Brain microvascular endothelial cell (primary cell): ENCODE results near the gene NPB.

Source experiments
- DNase-seq: peaks from one replicate; pipeline ENCODE4 v3.0.0-alpha.2; 2020
- H3K27ac ChIP-seq: fragments of 250-450 bp; sonication (Bioruptor Pico); 2 replicates; pipeline ENCODE4 v1.5.1; 2020; ENCODE audit warnings: mild to moderate bottlenecking, moderate library complexity
- H3K27me3 ChIP-seq: fragments of 250-450 bp; sonication (Bioruptor Pico); replicated peaks from 2 replicates; pipeline ENCODE4 v1.5.1; 2020; ENCODE audit warnings: mild to moderate bottlenecking
- H3K36me3 ChIP-seq: fragments of 250-450 bp; sonication (Bioruptor Pico); replicated peaks from 2 replicates; pipeline ENCODE4 v1.5.1; 2020; ENCODE audit warnings: mild to moderate bottlenecking
- H3K4me3 ChIP-seq: 2 replicates; pipeline ENCODE4 v1.5.1; 2011; ENCODE audit warnings: low read depth, mild to moderate bottlenecking, control low read depth, low read length, moderate library complexity
- CTCF ChIP-seq: IDR thresholded peaks from 2 replicates; pipeline ENCODE4 v1.5.1; 2011; ENCODE audit warnings: low read depth, mild to moderate bottlenecking, moderate library complexity, low read length, control low read depth, inconsistent platforms; ENCODE audit errors: missing control alignments
- in situ Hi-C: cut with HindIII; loops from 2 replicates; pipeline ENCODE4 v1.10.0; 2017; ENCODE audit warnings: low sequenced_read_pairs, low pct_ligation_motif_present

Gene NPB

GRCh38 chr17:81865733-81866439 lies 36.2 kb upstream of the NPB start:
- Histone ChIP-seq H3K36me3 (peaks cover 24% of the 10 kb centered on the region), H3K27ac (no peak overlapping the region), H3K4me3 (no peak overlapping the region), H3K27me3 (no peaks in the 10 kb centered on the region)
- no peak for TF ChIP-seq CTCF
- in situ Hi-C loops, result no loop called here
- DNase-seq, result no peak

- no peak overlapping the region for H3K27ac ChIP-seq
- peaks cover 24% of the 10 kb centered on the region for H3K36me3 ChIP-seq
- H3K4me3 ChIP-seq, result no peak overlapping the region
- DNase-seq, result peak; percentile 4
- in situ Hi-C loops, result no loop called here
- no peaks in the 10 kb centered on the region for H3K27me3 ChIP-seq
- peak; percentile 12 for TF ChIP-seq CTCF
These were observed 35.4 kb upstream of the NPB start for GRCh38 chr17:81866440-81867169.

- Histone ChIP-seq H3K36me3 (peaks cover 24% of the 10 kb centered on the region), H3K4me3 (no peak overlapping the region), H3K27me3 (no peaks in the 10 kb centered on the region), H3K27ac (no peak overlapping the region)
- in situ Hi-C loops, result no loop called here
- peak; percentile 19 for DNase-seq
- no peak for TF ChIP-seq CTCF
These were observed 34.7 kb upstream of the NPB start for GRCh38 chr17:81867170-81867990.

- H3K4me3 ChIP-seq, result no peak overlapping the region
- peak overlapping the region; percentile 50 for H3K27ac ChIP-seq
- no peaks in the 10 kb centered on the region for H3K27me3 ChIP-seq
- H3K36me3 ChIP-seq, result peaks cover 24% of the 10 kb centered on the region
- no peak for TF ChIP-seq CTCF
- DNase-seq, result peak; percentile 2
- in situ Hi-C loops, result no loop called here
These were observed 33.9 kb upstream of the NPB start for GRCh38 chr17:81867991-81868673.

- peak overlapping the region; percentile 7 for H3K27ac ChIP-seq
- no peaks in the 10 kb centered on the region for H3K27me3 ChIP-seq
- H3K4me3 ChIP-seq, result peak overlapping the region; percentile 83
- no peak for TF ChIP-seq CTCF
- in situ Hi-C loops, result no loop called here
- peak; percentile 79 for DNase-seq
- peaks cover 24% of the 10 kb centered on the region for H3K36me3 ChIP-seq
These were observed 33.3 kb upstream of the NPB start for GRCh38 chr17:81868674-81869220.
